Measurements from ENCODE around the gene TLR2. TPM values are rescaled to one million over a fixed set of nuclear protein-coding genes. Genes with fewer than 3 reads are reported as not detected.

The TLR2 gene
- total RNA-seq, 1 donor from 2014 or later: 0.22 TPM

DNA sequence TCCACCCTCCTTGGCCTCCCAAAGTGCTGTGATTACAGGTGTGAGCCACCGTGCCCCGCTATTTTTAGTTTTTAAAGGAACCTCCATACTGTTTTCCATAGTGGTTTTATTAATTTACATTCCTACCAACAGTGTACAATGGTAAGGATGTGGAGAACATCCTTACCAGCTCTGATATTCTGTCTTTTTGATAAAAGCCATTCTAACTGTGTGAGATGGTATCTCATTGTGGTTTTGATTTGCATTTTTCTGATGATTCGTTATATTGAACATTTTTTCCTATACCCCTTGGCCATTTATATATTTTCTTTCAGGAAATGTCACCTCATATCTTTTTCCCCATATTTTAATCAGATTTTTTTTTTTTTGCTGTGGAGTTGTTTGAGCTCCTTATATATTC, 14.2 kb upstream of the TLR2 start:
- TF ChIP-seq EZH2 (IDR thresholded peaks at IDR 0.05) (no peak), EZH2phosphoT487 (IDR thresholded peaks at IDR 0.05) (no peak)
- TF ChIP-seq, protein P1, sequence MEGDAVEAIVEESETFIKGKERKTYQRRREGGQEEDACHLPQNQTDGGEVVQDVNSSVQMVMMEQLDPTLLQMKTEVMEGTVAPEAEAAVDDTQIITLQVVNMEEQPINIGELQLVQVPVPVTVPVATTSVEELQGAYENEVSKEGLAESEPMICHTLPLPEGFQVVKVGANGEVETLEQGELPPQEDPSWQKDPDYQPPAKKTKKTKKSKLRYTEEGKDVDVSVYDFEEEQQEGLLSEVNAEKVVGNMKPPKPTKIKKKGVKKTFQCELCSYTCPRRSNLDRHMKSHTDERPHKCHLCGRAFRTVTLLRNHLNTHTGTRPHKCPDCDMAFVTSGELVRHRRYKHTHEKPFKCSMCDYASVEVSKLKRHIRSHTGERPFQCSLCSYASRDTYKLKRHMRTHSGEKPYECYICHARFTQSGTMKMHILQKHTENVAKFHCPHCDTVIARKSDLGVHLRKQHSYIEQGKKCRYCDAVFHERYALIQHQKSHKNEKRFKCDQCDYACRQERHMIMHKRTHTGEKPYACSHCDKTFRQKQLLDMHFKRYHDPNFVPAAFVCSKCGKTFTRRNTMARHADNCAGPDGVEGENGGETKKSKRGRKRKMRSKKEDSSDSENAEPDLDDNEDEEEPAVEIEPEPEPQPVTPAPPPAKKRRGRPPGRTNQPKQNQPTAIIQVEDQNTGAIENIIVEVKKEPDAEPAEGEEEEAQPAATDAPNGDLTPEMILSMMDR (IDR thresholded peaks at IDR 0.05): no peak

DNA sequence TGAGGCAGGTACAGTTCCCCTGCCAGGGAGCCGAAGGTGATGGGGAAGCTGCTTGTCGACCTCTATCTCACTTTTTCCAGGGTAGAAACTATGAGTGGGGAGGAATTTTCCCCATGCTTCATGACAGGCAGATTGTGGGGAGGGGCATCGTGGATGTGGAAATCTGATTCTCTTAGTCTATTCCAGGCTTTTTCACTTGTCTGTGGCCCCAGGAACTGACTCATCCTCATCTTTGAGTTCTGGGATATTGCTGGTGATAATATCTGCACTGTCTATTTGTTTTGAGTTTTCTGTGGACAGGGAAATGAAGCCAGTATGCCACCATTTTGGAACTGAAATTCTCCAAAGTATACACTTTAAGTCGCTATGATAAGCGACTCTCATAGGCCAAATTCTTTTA, 7.6 kb upstream of the TLR2 start:
- no peak for DNase-seq (ENCODE audit: low spot score)
- Histone ChIP-seq H3K9me3 (ENCODE audit: low read depth) (no peaks in the 10 kb centered on the region), H3K9ac (no peak overlapping the region), H3K27me3 (peaks cover 14% of the 10 kb centered on the region), H3K79me2 (ENCODE audit: low read depth) (no peaks in the 10 kb centered on the region), H4K20me1 (ENCODE audit: low read depth) (no peaks in the 10 kb centered on the region), H3K4me3 (no peak overlapping the region), H2AFZ (replicated peaks) (no peak overlapping the region), H3K4me2 (no peak overlapping the region), H3K27ac (no peak overlapping the region), H3F3A (ENCODE audit: low read depth) (no peaks in the 10 kb centered on the region), H3K4me1 (no peaks in the 10 kb centered on the region), H3K36me3 (no peaks in the 10 kb centered on the region)
- no peak for TF ChIP-seq EZH2phosphoT487 (IDR thresholded peaks at IDR 0.05)
- TF ChIP-seq, protein P1 (IDR thresholded peaks at IDR 0.05): no peak
- no peak for TF ChIP-seq EZH2 (IDR thresholded peaks at IDR 0.05)
- Mint-ChIP-seq H3K9me3 (peaks cover 22% of the 10 kb centered on the region), H3K4me1 (no peaks in the 10 kb centered on the region), H3K27me3 (ENCODE audit: insufficient read depth, low read depth) (peaks cover 7% of the 10 kb centered on the region), H3K4me3 (no peak overlapping the region), H3K27ac (no peak overlapping the region), H3K36me3 (no peaks in the 10 kb centered on the region)

More for the DNA sequence above, 14.2 kb upstream of the TLR2 start:
- no peak overlapping the region for H3K4me2 ChIP-seq
- no peaks in the 10 kb centered on the region for H3K4me1 Mint-ChIP-seq
- peaks cover 7% of the 10 kb centered on the region for H3K27me3 Mint-ChIP-seq (ENCODE audit: insufficient read depth, low read depth)
- H3K9ac ChIP-seq: no peak overlapping the region
- no peaks in the 10 kb centered on the region for H3F3A ChIP-seq (ENCODE audit: low read depth)
- H3K4me1 ChIP-seq: no peaks in the 10 kb centered on the region
- H4K20me1 ChIP-seq (ENCODE audit: low read depth): no peaks in the 10 kb centered on the region
- H3K4me3 Mint-ChIP-seq: no peak overlapping the region
- no peak overlapping the region for H3K4me3 ChIP-seq
- H3K36me3 ChIP-seq: no peaks in the 10 kb centered on the region
- H3K36me3 Mint-ChIP-seq: no peaks in the 10 kb centered on the region
- no peak overlapping the region for H3K27ac ChIP-seq
- H3K27ac Mint-ChIP-seq: no peak overlapping the region
- no peak for DNase-seq (ENCODE audit: low spot score)
- no peaks in the 10 kb centered on the region for H3K9me3 ChIP-seq (ENCODE audit: low read depth)
- H3K79me2 ChIP-seq (ENCODE audit: low read depth): no peaks in the 10 kb centered on the region
- peaks cover 13% of the 10 kb centered on the region for H3K9me3 Mint-ChIP-seq
- no peaks in the 10 kb centered on the region for H3K27me3 ChIP-seq
- H2AFZ ChIP-seq (replicated peaks): no peak overlapping the region

DNA sequence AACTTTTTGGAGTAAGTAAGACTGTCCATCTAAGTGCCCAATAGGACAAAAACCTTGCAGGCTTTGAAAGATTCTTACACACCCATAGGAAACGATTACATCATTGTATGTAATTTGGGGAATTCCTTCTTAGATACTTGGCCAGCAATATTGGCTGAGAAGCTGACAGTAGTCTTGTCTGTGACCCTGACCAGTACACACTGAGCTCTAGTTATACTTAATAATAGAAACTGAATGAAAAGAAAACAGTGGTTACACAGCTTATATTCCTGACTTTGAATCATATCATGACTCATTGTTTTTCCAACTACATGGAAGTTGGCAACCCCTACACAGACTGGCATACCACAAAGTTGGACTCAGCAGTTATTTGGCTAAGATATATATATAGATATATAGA, 7.1 kb upstream of the TLR2 start:
- TF ChIP-seq EZH2 (IDR thresholded peaks at IDR 0.05) (no peak), EZH2phosphoT487 (IDR thresholded peaks at IDR 0.05) (no peak)
- TF ChIP-seq, protein P1 (IDR thresholded peaks at IDR 0.05): no peak
- Histone ChIP-seq H3K36me3 (no peaks in the 10 kb centered on the region), H3K4me3 (no peak overlapping the region), H2AFZ (replicated peaks) (no peak overlapping the region), H4K20me1 (ENCODE audit: low read depth) (no peaks in the 10 kb centered on the region), H3F3A (ENCODE audit: low read depth) (no peaks in the 10 kb centered on the region), H3K4me1 (no peaks in the 10 kb centered on the region), H3K79me2 (ENCODE audit: low read depth) (no peaks in the 10 kb centered on the region), H3K27me3 (peaks cover 19% of the 10 kb centered on the region), H3K4me2 (no peak overlapping the region), H3K27ac (no peak overlapping the region), H3K9ac (no peak overlapping the region), H3K9me3 (ENCODE audit: low read depth) (no peaks in the 10 kb centered on the region)
- Mint-ChIP-seq H3K9me3 (peaks cover 22% of the 10 kb centered on the region), H3K4me3 (no peak overlapping the region), H3K27me3 (ENCODE audit: insufficient read depth, low read depth) (peaks cover 12% of the 10 kb centered on the region), H3K27ac (no peak overlapping the region), H3K4me1 (no peaks in the 10 kb centered on the region), H3K36me3 (no peaks in the 10 kb centered on the region)
- DNase-seq (ENCODE audit: low spot score): no peak
